Measurements from ENCODE around the gene TDRD1. TPM values are rescaled to one million over a fixed set of nuclear protein-coding genes. Genes with fewer than 3 reads are reported as not detected.

The TDRD1 gene
- total RNA-seq, 1 experiment from 2014 or later: 0.14 TPM

DNA sequence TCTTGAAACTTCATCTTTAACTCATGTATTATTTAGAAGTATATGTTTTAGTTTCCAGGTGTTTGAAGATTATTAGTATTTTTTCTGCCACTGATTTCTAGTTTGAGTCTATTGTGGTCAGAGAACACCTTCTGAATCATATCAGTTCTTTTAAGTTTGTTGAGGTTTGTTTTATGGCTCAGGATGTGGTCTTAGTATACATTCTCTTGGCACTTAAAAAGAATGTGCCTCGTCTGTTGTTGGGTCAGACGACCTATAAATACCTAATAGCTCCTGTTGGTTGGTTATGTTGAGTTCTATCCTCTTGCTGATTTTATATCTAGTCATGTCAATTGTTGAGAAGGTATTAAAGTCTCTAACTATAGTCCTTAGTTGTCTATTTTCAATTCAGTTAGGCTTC lies 15.9 kb downstream of the TDRD1 start:
- H3K4me3 ChIP-seq (ENCODE audit: low read depth, low read length): no peak overlapping the region
- ChIA-PET POLR2A (no interaction called here), CTCF (interaction anchor here (0.6 kb wide), 2 partner anchors 18 to 77 kb away, joined by 3 read pairs; no protein-coding TSS in a partner anchor)
- Mint-ChIP-seq H3K4me1 (ENCODE audit: low read depth, unreplicated experiment) (peaks cover 11% of the 10 kb centered on the region), H3K27ac (ENCODE audit: unreplicated experiment) (no peak overlapping the region), H3K27me3 (ENCODE audit: insufficient read depth, unreplicated experiment) (no peaks in the 10 kb centered on the region), H3K4me3 (ENCODE audit: unreplicated experiment) (no peak overlapping the region), H3K36me3 (ENCODE audit: insufficient read depth, unreplicated experiment) (no peaks in the 10 kb centered on the region), H3K9me3 (ENCODE audit: unreplicated experiment) (no peaks in the 10 kb centered on the region)
- intact Hi-C loops (cut with micrococcal nuclease; ENCODE audit: unreplicated experiment): no loop called here
- H3K36me3 ChIP-seq (ENCODE audit: control insufficient read depth, insufficient read depth, low read length): no peaks in the 10 kb centered on the region
- H3K27me3 ChIP-seq (replicated peaks; ENCODE audit: control insufficient read depth, insufficient read depth, low read length): no peaks in the 10 kb centered on the region
- DNase-seq: no peak
- H3K4me1 ChIP-seq: peaks cover 6% of the 10 kb centered on the region; the same call in 1 of the 2 replicates
- TF ChIP-seq, protein P1, sequence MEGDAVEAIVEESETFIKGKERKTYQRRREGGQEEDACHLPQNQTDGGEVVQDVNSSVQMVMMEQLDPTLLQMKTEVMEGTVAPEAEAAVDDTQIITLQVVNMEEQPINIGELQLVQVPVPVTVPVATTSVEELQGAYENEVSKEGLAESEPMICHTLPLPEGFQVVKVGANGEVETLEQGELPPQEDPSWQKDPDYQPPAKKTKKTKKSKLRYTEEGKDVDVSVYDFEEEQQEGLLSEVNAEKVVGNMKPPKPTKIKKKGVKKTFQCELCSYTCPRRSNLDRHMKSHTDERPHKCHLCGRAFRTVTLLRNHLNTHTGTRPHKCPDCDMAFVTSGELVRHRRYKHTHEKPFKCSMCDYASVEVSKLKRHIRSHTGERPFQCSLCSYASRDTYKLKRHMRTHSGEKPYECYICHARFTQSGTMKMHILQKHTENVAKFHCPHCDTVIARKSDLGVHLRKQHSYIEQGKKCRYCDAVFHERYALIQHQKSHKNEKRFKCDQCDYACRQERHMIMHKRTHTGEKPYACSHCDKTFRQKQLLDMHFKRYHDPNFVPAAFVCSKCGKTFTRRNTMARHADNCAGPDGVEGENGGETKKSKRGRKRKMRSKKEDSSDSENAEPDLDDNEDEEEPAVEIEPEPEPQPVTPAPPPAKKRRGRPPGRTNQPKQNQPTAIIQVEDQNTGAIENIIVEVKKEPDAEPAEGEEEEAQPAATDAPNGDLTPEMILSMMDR (IDR thresholded peaks at IDR 0.05; ENCODE audit: insufficient read depth in 1 of 2, low read depth in 1 of 2, low read length in 1 of 2, severe bottlenecking in 1 of 2, unreplicated experiment in 1 of 2): no peak
- no TSS peak for BruUV-seq (replicated peaks)
- no peaks in the 10 kb centered on the region for H3K9me3 ChIP-seq

DNA sequence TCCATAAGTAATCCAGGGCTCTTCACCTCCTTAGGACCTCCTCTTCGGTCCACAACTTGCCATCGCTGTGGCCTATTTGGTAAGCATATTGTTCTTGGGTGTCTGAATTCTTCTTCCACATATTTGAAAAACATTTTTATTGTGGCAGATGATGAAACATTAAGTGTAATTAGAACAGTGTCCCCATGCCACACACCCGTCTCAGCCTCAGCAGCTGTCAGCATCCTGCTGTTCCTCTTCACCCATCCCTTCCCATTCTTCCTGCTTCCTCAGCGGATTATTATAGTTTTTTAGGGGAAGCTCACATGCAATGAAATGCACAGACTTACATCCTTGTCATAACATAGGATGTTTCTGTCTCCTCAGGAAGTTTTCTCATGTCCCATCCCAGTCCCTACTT lies 20.1 kb downstream of the TDRD1 start:
- BruUV-seq (replicated peaks): no TSS peak
- peaks cover 11% of the 10 kb centered on the region for H3K4me1 Mint-ChIP-seq (ENCODE audit: low read depth, unreplicated experiment)
- no peaks in the 10 kb centered on the region for H3K36me3 ChIP-seq (ENCODE audit: control insufficient read depth, insufficient read depth, low read length)
- intact Hi-C loops (cut with micrococcal nuclease; ENCODE audit: unreplicated experiment): no loop called here
- H3K9me3 ChIP-seq: no peaks in the 10 kb centered on the region
- H3K4me1 ChIP-seq: peaks cover 6% of the 10 kb centered on the region; the same call in 1 of the 2 replicates
- H3K36me3 Mint-ChIP-seq (ENCODE audit: insufficient read depth, unreplicated experiment): no peaks in the 10 kb centered on the region
- ChIA-PET POLR2A (no interaction called here), CTCF (no interaction called here)
- no peaks in the 10 kb centered on the region for H3K27me3 Mint-ChIP-seq (ENCODE audit: insufficient read depth, unreplicated experiment)
- H3K27ac Mint-ChIP-seq (ENCODE audit: unreplicated experiment): no peak overlapping the region
- H3K4me3 Mint-ChIP-seq (ENCODE audit: unreplicated experiment): no peak overlapping the region
- H3K4me3 ChIP-seq (ENCODE audit: low read depth, low read length): no peak overlapping the region
- no peak for DNase-seq
- H3K9me3 Mint-ChIP-seq (ENCODE audit: unreplicated experiment): no peaks in the 10 kb centered on the region
- H3K27me3 ChIP-seq (replicated peaks; ENCODE audit: control insufficient read depth, insufficient read depth, low read length): no peaks in the 10 kb centered on the region
- TF ChIP-seq, protein P1 (IDR thresholded peaks at IDR 0.05; ENCODE audit: insufficient read depth in 1 of 2, low read depth in 1 of 2, low read length in 1 of 2, severe bottlenecking in 1 of 2, unreplicated experiment in 1 of 2): no peak

DNA sequence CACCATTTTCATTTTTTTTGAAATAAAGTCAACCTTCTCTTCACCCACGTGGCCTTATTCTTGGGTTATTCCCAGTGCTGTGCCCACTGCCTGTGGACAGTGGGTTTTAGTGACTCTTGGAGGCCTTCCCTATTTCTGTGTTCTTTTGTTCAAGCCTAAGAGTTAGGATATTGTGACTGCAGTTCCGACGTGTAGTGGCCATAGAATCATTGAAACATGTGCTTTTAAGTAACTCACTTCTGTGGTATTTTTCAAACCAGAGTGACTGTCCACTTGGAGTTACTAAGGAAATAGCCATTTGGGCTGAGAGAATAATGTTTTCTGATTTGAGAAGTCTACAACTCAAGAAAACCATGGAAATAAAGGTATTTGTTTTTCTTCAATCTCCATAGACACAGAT lies 23.7 kb downstream of the TDRD1 start:
- no peaks in the 10 kb centered on the region for H3K27me3 ChIP-seq (replicated peaks; ENCODE audit: control insufficient read depth, insufficient read depth, low read length)
- Mint-ChIP-seq H3K4me1 (ENCODE audit: low read depth, unreplicated experiment) (no peaks in the 10 kb centered on the region), H3K27ac (ENCODE audit: unreplicated experiment) (no peak overlapping the region), H3K27me3 (ENCODE audit: insufficient read depth, unreplicated experiment) (no peaks in the 10 kb centered on the region), H3K36me3 (ENCODE audit: insufficient read depth, unreplicated experiment) (no peaks in the 10 kb centered on the region), H3K4me3 (ENCODE audit: unreplicated experiment) (no peak overlapping the region), H3K9me3 (ENCODE audit: unreplicated experiment) (no peaks in the 10 kb centered on the region)
- TF ChIP-seq, protein P1 (IDR thresholded peaks at IDR 0.05; ENCODE audit: insufficient read depth in 1 of 2, low read depth in 1 of 2, low read length in 1 of 2, severe bottlenecking in 1 of 2, unreplicated experiment in 1 of 2): no peak
- no peaks in the 10 kb centered on the region for H3K9me3 ChIP-seq
- H3K36me3 ChIP-seq (ENCODE audit: control insufficient read depth, insufficient read depth, low read length): no peaks in the 10 kb centered on the region
- no peak for DNase-seq
- intact Hi-C loops (cut with micrococcal nuclease; ENCODE audit: unreplicated experiment): no loop called here
- POLR2A ChIA-PET: no interaction called here
- no peak overlapping the region for H3K4me3 ChIP-seq (ENCODE audit: low read depth, low read length)
- peaks cover 12% of the 10 kb centered on the region for H3K4me1 ChIP-seq
- CTCF ChIA-PET: no interaction called here
- no TSS peak for BruUV-seq (replicated peaks)
